Activated CD8-positive, alpha-beta T cell treated with anti-CD3 and anti-CD28 coated beads for 36 hours (primary cell): Measurements from ENCODE around the gene PTMS. TPM values are rescaled to one million over a fixed set of nuclear protein-coding genes. Genes with fewer than 3 reads are reported as not detected.
A peak's percentile ranks its signal among the peaks of the same experiment; 100 is the strongest.

Experiments
- ATAC-seq: fragments of 200-7000 bp; cut with Tn5 transposase; one replicate; pipeline ENCODE4 v1.10.0; 2021; ENCODE audit warnings: mild to moderate bottlenecking, moderate library complexity
- CTCF ChIA-PET: fragments of 350-600 bp; sonication (Branson Sonifier 250); formaldehyde crosslinking; loops from one replicate; lab custom pipeline; 2021; ENCODE audit warnings: antibody characterized with exemption; lab: Charles Lee
- POLR2A ChIA-PET: fragments of 350-600 bp; sonication (Branson Sonifier 250); formaldehyde crosslinking; loops from one replicate; lab custom pipeline; 2021; ENCODE audit warnings: antibody characterized with exemption; lab: Charles Lee
- DNase-seq: peaks from one replicate; pipeline ENCODE4 v3.0.0-alpha.2; 2020
- H3K27ac Mint-ChIP-seq: one replicate; pipeline ENCODE4 v1.8.0; 2021; ENCODE audit warnings: mild to moderate bottlenecking, mixed read lengths
- H3K27me3 Mint-ChIP-seq: one replicate; pipeline ENCODE4 v1.8.0; 2021; ENCODE audit warnings: mixed read lengths
- H3K36me3 Mint-ChIP-seq: one replicate; pipeline ENCODE4 v1.8.0; 2021; ENCODE audit warnings: low read depth, mixed read lengths
- H3K4me1 Mint-ChIP-seq: one replicate; pipeline ENCODE4 v1.8.0; 2021; ENCODE audit warnings: low read depth, mixed read lengths
- H3K4me3 Mint-ChIP-seq: one replicate; pipeline ENCODE4 v1.8.0; 2021; ENCODE audit warnings: mild to moderate bottlenecking, moderate library complexity, mixed read lengths
- H3K9me3 Mint-ChIP-seq: one replicate; pipeline ENCODE4 v1.8.0; 2021; ENCODE audit warnings: mixed read lengths
- CTCF ChIP-seq: fragments of 200-600 bp; IDR thresholded peaks from one replicate; pipeline ENCODE4 v1.8.0; 2022; ENCODE audit warnings: antibody characterized with exemption, mild to moderate bottlenecking
- intact Hi-C: fragments of 100-400 bp; cut with micrococcal nuclease; formaldehyde crosslinking; loops from one replicate; pipeline ENCODE4 v1.10.0; 2022
- total RNA-seq, 2 experiments: library from RNA; stranded (reverse); gene quantifications; one replicate each; pipeline ENCODE4 v1.2.3, GENCODE V29; 2021

PTMS gene
- total RNA-seq, 2 experiments from 2014 or later, result 78.6 TPM

GRCh38 chr12:6787309-6787708, 21.1 kb downstream of the PTMS start:
- no peak overlapping the region for H3K27ac Mint-ChIP-seq
- intact Hi-C loops, result no loop called here
- ChIA-PET POLR2A (interaction anchor here (1.2 to 1.8 kb wide), 3 partner anchors 9 to 26 kb away, joined by 3 to 6 read pairs (median 3); partner anchors contain the start of gene LAG3), CTCF (interaction anchor here (0.7 to 1.7 kb wide), 5 partner anchors 9 to 52 kb away, joined by 3 to 7 read pairs (median 3); no protein-coding TSS in a partner anchor)
- DNase-seq, result no peak
- H3K9me3 Mint-ChIP-seq, result no peaks in the 10 kb centered on the region
- peaks cover 72% of the 10 kb centered on the region for H3K4me1 Mint-ChIP-seq
- TF ChIP-seq CTCF, result no peak
- peaks cover 3% of the 10 kb centered on the region for H3K36me3 Mint-ChIP-seq
- no peak overlapping the region for H3K4me3 Mint-ChIP-seq
- peaks cover 2% of the 10 kb centered on the region for H3K27me3 Mint-ChIP-seq
- ATAC-seq, result no peak

GRCh38 chr12:6788972-6789924, 23.1 kb downstream of the PTMS start, which contains the start of gene CD4:
TSS of gene CD4 (plus strand) at chr12:6789528. CDS start at chr12:6800139, 10,611 bp downstream.
- Mint-ChIP-seq H3K27me3 (peaks cover 2% of the 10 kb centered on the region), H3K27ac (no peak within 1 kb of the TSS), H3K36me3 (peaks cover 3% of the 10 kb centered on the region), H3K9me3 (no peaks in the 10 kb centered on the region), H3K4me3 (peak within 1 kb of the TSS; percentile 52), H3K4me1 (peaks cover 68% of the 10 kb centered on the region)
- ATAC-seq (peak; percentile 38), DNase-seq (peak; percentile 67)
- intact Hi-C loops, result no loop called here
- ChIA-PET POLR2A (interaction anchor here (0.6 to 0.9 kb wide), 6 partner anchors 8 to 47 kb away, joined by 3 to 4 read pairs (median 3); no protein-coding TSS in a partner anchor), CTCF (interaction anchor here (0.7 to 1.8 kb wide), 6 partner anchors 11 to 36 kb away, joined by 3 to 6 read pairs (median 4); partner anchors contain the start of gene MLF2)
- TF ChIP-seq CTCF, result no peak

GRCh38 chr12:6790496-6791150, 24.5 kb downstream of the PTMS start:
- H3K27ac Mint-ChIP-seq, result no peak overlapping the region
- H3K4me1 Mint-ChIP-seq, result peaks cover 61% of the 10 kb centered on the region
- intact Hi-C loops, result no loop called here
- ChIA-PET CTCF (interaction anchor here (0.9 to 3.2 kb wide), 4 partner anchors 9 to 38 kb away, joined by 3 to 14 read pairs (median 6); partner anchors contain the start of gene MLF2), POLR2A (no interaction called here)
- DNase-seq (no peak), ATAC-seq (no peak)
- H3K9me3 Mint-ChIP-seq, result no peaks in the 10 kb centered on the region
- H3K27me3 Mint-ChIP-seq, result peaks cover 8% of the 10 kb centered on the region
- peaks cover 3% of the 10 kb centered on the region for H3K36me3 Mint-ChIP-seq
- peak overlapping the region; percentile 16 for H3K4me3 Mint-ChIP-seq
- TF ChIP-seq CTCF, result no peak

GRCh38 chr12:6791931-6792520, 25.9 kb downstream of the PTMS start:
- Mint-ChIP-seq H3K9me3 (no peaks in the 10 kb centered on the region), H3K27me3 (peaks cover 14% of the 10 kb centered on the region), H3K27ac (peak overlapping the region; percentile 14), H3K4me3 (peak overlapping the region; percentile 33), H3K36me3 (peaks cover 3% of the 10 kb centered on the region), H3K4me1 (peaks cover 50% of the 10 kb centered on the region)
- DNase-seq (peak; percentile 45), ATAC-seq (peak; percentile 20)
- POLR2A ChIA-PET, result interaction anchor here (0.6 to 1.8 kb wide), 6 partner anchors 11 to 42 kb away, joined by 3 to 7 read pairs (median 4); partner anchors contain the start of gene MLF2
- TF ChIP-seq CTCF, result no peak
- CTCF ChIA-PET, result interaction anchor here (1.2 to 3.2 kb wide), 14 partner anchors 10 to 68 kb away, joined by 3 to 17 read pairs (median 4); partner anchors contain the start of genes COPS7A, GPR162, LAG3 and MLF2
- intact Hi-C loops, result no loop called here
